ENCODE data around the gene OPALIN.

Gene OPALIN

GRCh38 chr10:96304230-96304629 lies 54.6 kb downstream of the OPALIN start, which contains the start of gene DNTT:
TSS of gene DNTT (plus strand) at chr10:96304434. CDS start at chr10:96304498, 64 bp downstream.
- H3K36me3 ChIP-seq (ENCODE audit: control insufficient read depth in 1 of 2, insufficient read depth in 2 of 2, low read depth in 1 of 2, low read length in 2 of 2), result no peaks in the 10 kb centered on the region
- no peak for DNase-seq
- WGBS, result 83% methylated on average over 8 of the region's 8 CpGs
- no peak within 1 kb of the TSS for H3K23ac ChIP-seq (ENCODE audit: low read length in 2 of 2)
- H3K27ac ChIP-seq (ENCODE audit: low read length, poor library complexity, severe bottlenecking), result no peak within 1 kb of the TSS
- H3K14ac ChIP-seq (ENCODE audit: low read length in 2 of 2), result no peak within 1 kb of the TSS
- no peak within 1 kb of the TSS for H2AFZ ChIP-seq (ENCODE audit: low read depth, low read length)
- H2BK5ac ChIP-seq (ENCODE audit: low read depth, low read length, poor library complexity, severe bottlenecking), result no peak within 1 kb of the TSS
- H2BK12ac ChIP-seq (ENCODE audit: low read length in 2 of 2), result no peak within 1 kb of the TSS
- H2AK5ac ChIP-seq (ENCODE audit: low read length, severe bottlenecking), result no peak within 1 kb of the TSS
- H3K9me3 ChIP-seq (ENCODE audit: control insufficient read depth, low read length), result no peaks in the 10 kb centered on the region
- H3K27me3 ChIP-seq (ENCODE audit: control insufficient read depth in 1 of 2, insufficient read depth in 1 of 2, low read length in 2 of 2), result peaks cover 27 to 40% of the 10 kb centered on the region in 2 experiments
- no peaks in the 10 kb centered on the region for H3K79me1 ChIP-seq (replicated peaks; ENCODE audit: low read length, poor library complexity, severe bottlenecking)
- H4K8ac ChIP-seq (ENCODE audit: low read length), result no peak within 1 kb of the TSS
- no peaks in the 10 kb centered on the region for H3K4me1 ChIP-seq (ENCODE audit: control insufficient read depth, insufficient read depth, low read depth, low read length)
- H3K4me3 ChIP-seq (ENCODE audit: insufficient read depth in 1 of 2, low read depth in 1 of 2, low read length in 2 of 2), result no peak within 1 kb of the TSS
- H2BK120ac ChIP-seq (ENCODE audit: low read depth, low read length), result no peak within 1 kb of the TSS
- no peak within 1 kb of the TSS for H4K91ac ChIP-seq (ENCODE audit: low read length)
- H3K18ac ChIP-seq (ENCODE audit: low read depth in 1 of 2, low read length in 2 of 2), result no peak within 1 kb of the TSS
- no peak within 1 kb of the TSS for H3K9ac ChIP-seq (ENCODE audit: low read length)
- no peak within 1 kb of the TSS for H3K4ac ChIP-seq (ENCODE audit: low read depth in 1 of 2, low read length in 2 of 2)
- H3K4me2 ChIP-seq (ENCODE audit: low read length, poor library complexity, severe bottlenecking), result no peak within 1 kb of the TSS
- H2BK15ac ChIP-seq (ENCODE audit: low read depth, poor library complexity, severe bottlenecking), result no peak within 1 kb of the TSS

GRCh38 chr10:96301616-96302015 lies 57.2 kb downstream of the OPALIN start:
- H3K18ac ChIP-seq (ENCODE audit: low read depth in 1 of 2, low read length in 2 of 2), result no peak overlapping the region

GRCh38 chr10:96299383-96299782 lies 59.4 kb downstream of the OPALIN start:
- H2BK12ac ChIP-seq (ENCODE audit: low read length in 2 of 2), result no peak overlapping the region
- no peak overlapping the region for H3K23ac ChIP-seq (ENCODE audit: low read length in 2 of 2)
- H3K36me3 ChIP-seq (ENCODE audit: control insufficient read depth in 1 of 2, insufficient read depth in 2 of 2, low read depth in 1 of 2, low read length in 2 of 2), result no peaks in the 10 kb centered on the region
- no peak overlapping the region for H3K27ac ChIP-seq (ENCODE audit: low read length, poor library complexity, severe bottlenecking)
- no peak overlapping the region for H3K9ac ChIP-seq (ENCODE audit: low read length)
- H2BK15ac ChIP-seq (ENCODE audit: low read depth, poor library complexity, severe bottlenecking), result no peak overlapping the region
- H2AK5ac ChIP-seq (ENCODE audit: low read length, severe bottlenecking), result no peak overlapping the region
- no peak overlapping the region for H4K91ac ChIP-seq (ENCODE audit: low read length)
- no peak overlapping the region for H2BK120ac ChIP-seq (ENCODE audit: low read depth, low read length)
- no peak overlapping the region for H3K4me2 ChIP-seq (ENCODE audit: low read length, poor library complexity, severe bottlenecking)
- H4K8ac ChIP-seq (ENCODE audit: low read length), result no peak overlapping the region
- H3K14ac ChIP-seq (ENCODE audit: low read length in 2 of 2), result no peak overlapping the region
- peaks cover 59 to 67% of the 10 kb centered on the region in 2 experiments for H3K27me3 ChIP-seq (ENCODE audit: control insufficient read depth in 1 of 2, insufficient read depth in 1 of 2, low read length in 2 of 2)
- H3K9me3 ChIP-seq (ENCODE audit: control insufficient read depth, low read length), result no peaks in the 10 kb centered on the region
- H3K4ac ChIP-seq (ENCODE audit: low read depth in 1 of 2, low read length in 2 of 2), result no peak overlapping the region
- DNase-seq, result no peak
- WGBS, result no CpG with 5 or more reads among the region's 5 CpGs
- no peak overlapping the region for H3K4me3 ChIP-seq (ENCODE audit: insufficient read depth in 1 of 2, low read depth in 1 of 2, low read length in 2 of 2)
- no peak overlapping the region for H2BK5ac ChIP-seq (ENCODE audit: low read depth, low read length, poor library complexity, severe bottlenecking)
- H3K79me1 ChIP-seq (replicated peaks; ENCODE audit: low read length, poor library complexity, severe bottlenecking), result no peaks in the 10 kb centered on the region
- H3K18ac ChIP-seq (ENCODE audit: low read depth in 1 of 2, low read length in 2 of 2), result no peak overlapping the region
- no peaks in the 10 kb centered on the region for H3K4me1 ChIP-seq (ENCODE audit: control insufficient read depth, insufficient read depth, low read depth, low read length)
- no peak overlapping the region for H2AFZ ChIP-seq (ENCODE audit: low read depth, low read length)

More at GRCh38 chr10:96301616-96302015, 57.2 kb downstream of the OPALIN start:
- H3K23ac ChIP-seq (ENCODE audit: low read length in 2 of 2), result no peak overlapping the region
- H3K9me3 ChIP-seq (ENCODE audit: control insufficient read depth, low read length), result no peaks in the 10 kb centered on the region
- no peak overlapping the region for H3K4me2 ChIP-seq (ENCODE audit: low read length, poor library complexity, severe bottlenecking)
- WGBS, result 83% methylated on average over 1 of the region's 1 CpG
- no peak overlapping the region for H4K91ac ChIP-seq (ENCODE audit: low read length)
- H3K79me1 ChIP-seq (replicated peaks; ENCODE audit: low read length, poor library complexity, severe bottlenecking), result no peaks in the 10 kb centered on the region
- H3K14ac ChIP-seq (ENCODE audit: low read length in 2 of 2), result no peak overlapping the region
- no peak overlapping the region for H4K8ac ChIP-seq (ENCODE audit: low read length)
- H3K4me3 ChIP-seq (ENCODE audit: insufficient read depth in 1 of 2, low read depth in 1 of 2, low read length in 2 of 2), result no peak overlapping the region
- H2BK120ac ChIP-seq (ENCODE audit: low read depth, low read length), result no peak overlapping the region
- H3K27ac ChIP-seq (ENCODE audit: low read length, poor library complexity, severe bottlenecking), result no peak overlapping the region
- no peak overlapping the region for H2AK5ac ChIP-seq (ENCODE audit: low read length, severe bottlenecking)
- H3K4ac ChIP-seq (ENCODE audit: low read depth in 1 of 2, low read length in 2 of 2), result no peak overlapping the region
- no peak for DNase-seq
- no peak overlapping the region for H2BK15ac ChIP-seq (ENCODE audit: low read depth, poor library complexity, severe bottlenecking)
- H3K27me3 ChIP-seq (ENCODE audit: control insufficient read depth in 1 of 2, insufficient read depth in 1 of 2, low read length in 2 of 2), result peaks cover 40 to 55% of the 10 kb centered on the region in 2 experiments
- no peaks in the 10 kb centered on the region for H3K36me3 ChIP-seq (ENCODE audit: control insufficient read depth in 1 of 2, insufficient read depth in 2 of 2, low read depth in 1 of 2, low read length in 2 of 2)
- H2AFZ ChIP-seq (ENCODE audit: low read depth, low read length), result no peak overlapping the region
- no peak overlapping the region for H3K9ac ChIP-seq (ENCODE audit: low read length)
- H3K4me1 ChIP-seq (ENCODE audit: control insufficient read depth, insufficient read depth, low read depth, low read length), result no peaks in the 10 kb centered on the region
- no peak overlapping the region for H2BK12ac ChIP-seq (ENCODE audit: low read length in 2 of 2)
- H2BK5ac ChIP-seq (ENCODE audit: low read depth, low read length, poor library complexity, severe bottlenecking), result no peak overlapping the region

- DNase-seq, result no peak
- H4K91ac ChIP-seq (ENCODE audit: low read length), result no peak overlapping the region
- H3K4me3 ChIP-seq (ENCODE audit: insufficient read depth in 1 of 2, low read depth in 1 of 2, low read length in 2 of 2), result no peak overlapping the region
- no peaks in the 10 kb centered on the region for H3K9me3 ChIP-seq (ENCODE audit: control insufficient read depth, low read length)
- H3K27ac ChIP-seq (ENCODE audit: low read length, poor library complexity, severe bottlenecking), result no peak overlapping the region
- H3K27me3 ChIP-seq (ENCODE audit: control insufficient read depth in 1 of 2, insufficient read depth in 1 of 2, low read length in 2 of 2), result peaks cover 60 to 70% of the 10 kb centered on the region in 2 experiments
- no peaks in the 10 kb centered on the region for H3K4me1 ChIP-seq (ENCODE audit: control insufficient read depth, insufficient read depth, low read depth, low read length)
- H3K4me2 ChIP-seq (ENCODE audit: low read length, poor library complexity, severe bottlenecking), result no peak overlapping the region
- H3K18ac ChIP-seq (ENCODE audit: low read depth in 1 of 2, low read length in 2 of 2), result no peak overlapping the region
- no peak overlapping the region for H2BK5ac ChIP-seq (ENCODE audit: low read depth, low read length, poor library complexity, severe bottlenecking)
- H3K9ac ChIP-seq (ENCODE audit: low read length), result no peak overlapping the region
- WGBS, result 85% methylated on average over 3 of the region's 3 CpGs
- H3K36me3 ChIP-seq (ENCODE audit: control insufficient read depth in 1 of 2, insufficient read depth in 2 of 2, low read depth in 1 of 2, low read length in 2 of 2), result no peaks in the 10 kb centered on the region
- no peak overlapping the region for H3K14ac ChIP-seq (ENCODE audit: low read length in 2 of 2)
- no peak overlapping the region for H2AFZ ChIP-seq (ENCODE audit: low read depth, low read length)
- H2AK5ac ChIP-seq (ENCODE audit: low read length, severe bottlenecking), result no peak overlapping the region
- H3K79me1 ChIP-seq (replicated peaks; ENCODE audit: low read length, poor library complexity, severe bottlenecking), result no peaks in the 10 kb centered on the region
- H2BK120ac ChIP-seq (ENCODE audit: low read depth, low read length), result no peak overlapping the region
- no peak overlapping the region for H2BK15ac ChIP-seq (ENCODE audit: low read depth, poor library complexity, severe bottlenecking)
- no peak overlapping the region for H3K23ac ChIP-seq (ENCODE audit: low read length in 2 of 2)
- no peak overlapping the region for H3K4ac ChIP-seq (ENCODE audit: low read depth in 1 of 2, low read length in 2 of 2)
- H2BK12ac ChIP-seq (ENCODE audit: low read length in 2 of 2), result no peak overlapping the region
- H4K8ac ChIP-seq (ENCODE audit: low read length), result no peak overlapping the region
Observed at GRCh38 chr10:96298362-96298761, 60.4 kb downstream of the OPALIN start.

Measured in mesenchymal stem cell (in vitro differentiated cells and primary cell).